GM19240 (cell line): ENCODE measurements around the gene ALAD.
"Not testable (repeated sequence)": the region's sequence is repeated elsewhere in the genome, so short reads cannot be mapped to it uniquely, and the experiment has no call there.

ENCODE experiments used
- DNase-seq: peaks from one replicate; pipeline ENCODE4 v3.0.0; 2011; ENCODE audit warnings: low spot score; ENCODE audit not compliant: insufficient read length

ALAD gene

GRCh38 chr9:113375057-113376023, 25.7 kb downstream of the ALAD start:
- no peak for DNase-seq

GRCh38 chr9:113373676-113374392, 27.2 kb downstream of the ALAD start:
- no peak for DNase-seq

DNA sequence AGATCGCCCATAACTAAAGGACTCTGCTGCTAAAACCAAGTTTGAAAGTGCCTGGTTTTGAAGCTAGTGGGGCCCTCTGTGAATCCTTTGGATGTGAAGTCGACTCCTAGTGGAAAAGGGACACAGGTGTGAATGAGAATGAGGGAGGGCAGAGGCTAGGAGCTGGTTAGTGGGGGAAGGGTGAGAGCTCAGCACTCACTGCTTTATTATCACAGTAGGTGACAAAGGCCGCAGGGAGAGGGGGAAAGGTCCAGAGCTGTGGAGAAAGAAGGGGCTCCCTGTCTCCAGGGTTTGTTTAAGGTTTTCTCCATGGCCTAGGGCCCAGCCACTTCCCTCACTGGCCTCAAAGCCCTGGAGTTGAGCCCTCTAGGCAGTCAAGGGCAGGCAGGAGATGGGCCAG, 27.8 kb downstream of the ALAD start:
- no peak for DNase-seq

- no peak for DNase-seq
These were observed 29.0 kb downstream of the ALAD start for GRCh38 chr9:113372059-113372458.

DNA sequence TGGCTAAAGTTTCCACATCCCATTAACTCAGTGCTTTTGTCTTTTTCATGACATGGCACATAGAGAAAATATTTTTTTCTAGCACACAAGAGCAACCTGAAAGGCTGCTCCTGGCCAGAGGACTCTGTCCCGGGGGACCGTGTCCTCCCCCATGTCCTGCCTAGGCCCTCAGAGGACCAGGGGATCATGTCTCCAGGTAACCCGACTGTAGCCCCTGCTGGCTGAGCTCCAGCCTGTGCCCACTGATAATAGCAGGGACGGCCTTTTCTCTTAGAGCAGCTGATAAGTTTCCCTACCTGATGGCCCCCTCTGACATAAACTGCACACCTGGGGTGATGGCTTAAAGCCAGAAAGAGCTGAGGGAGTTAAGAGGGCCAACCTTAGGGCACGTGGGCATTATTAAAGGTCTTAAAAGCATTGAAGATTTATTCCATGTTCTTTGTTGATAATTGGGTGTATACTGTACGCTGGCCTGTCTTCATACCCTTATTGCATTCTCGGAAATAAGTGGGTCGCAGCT, 30.2 kb downstream of the ALAD start:
- no peak for DNase-seq

- no peak for DNase-seq
These were observed 31.3 kb downstream of the ALAD start for GRCh38 chr9:113369855-113370140.

DNA sequence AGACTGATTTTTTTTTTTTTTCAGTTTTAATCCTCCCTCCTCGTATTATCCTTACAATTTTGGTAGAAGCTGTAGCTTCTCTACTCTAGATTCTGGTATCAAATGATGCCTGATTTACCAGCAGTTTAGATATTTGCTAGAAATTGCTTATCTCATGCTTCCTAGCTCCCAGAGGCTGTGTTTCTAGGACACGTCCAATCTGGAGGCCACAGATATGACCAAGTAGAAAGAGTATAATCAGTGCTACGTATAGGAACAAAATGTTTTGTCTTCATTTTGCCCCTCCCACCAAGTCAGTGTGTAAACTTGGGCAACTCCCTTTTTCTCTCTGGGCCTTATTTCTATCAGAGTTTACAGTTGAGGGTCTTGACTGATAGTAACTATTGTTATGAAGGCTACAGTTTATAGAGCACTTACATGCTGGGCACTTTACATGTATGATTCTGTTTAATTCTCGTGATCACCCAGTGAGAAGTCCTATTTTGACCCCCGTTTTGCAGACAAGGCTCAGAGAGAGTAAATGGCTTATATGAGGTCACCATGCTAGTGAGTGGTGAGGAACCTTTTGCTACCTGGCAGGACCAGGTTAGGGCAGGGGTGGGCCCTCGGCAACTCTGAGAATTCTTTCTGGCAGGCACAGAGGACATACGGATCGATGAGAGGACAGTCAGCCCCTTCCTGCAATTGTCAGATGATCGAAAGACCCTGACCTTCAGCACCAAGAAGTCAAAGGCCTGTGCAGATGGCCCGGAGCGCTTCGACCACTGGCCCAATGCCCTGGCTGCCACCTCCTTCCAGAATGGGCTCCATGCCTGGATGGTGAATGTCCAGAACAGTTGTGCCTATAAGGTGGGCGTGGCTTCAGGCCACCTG, 31.9 kb downstream of the ALAD start:
- DNase-seq: no peak

- no peak for DNase-seq
These were observed 32.6 kb downstream of the ALAD start for GRCh38 chr9:113368348-113368981.

DNA sequence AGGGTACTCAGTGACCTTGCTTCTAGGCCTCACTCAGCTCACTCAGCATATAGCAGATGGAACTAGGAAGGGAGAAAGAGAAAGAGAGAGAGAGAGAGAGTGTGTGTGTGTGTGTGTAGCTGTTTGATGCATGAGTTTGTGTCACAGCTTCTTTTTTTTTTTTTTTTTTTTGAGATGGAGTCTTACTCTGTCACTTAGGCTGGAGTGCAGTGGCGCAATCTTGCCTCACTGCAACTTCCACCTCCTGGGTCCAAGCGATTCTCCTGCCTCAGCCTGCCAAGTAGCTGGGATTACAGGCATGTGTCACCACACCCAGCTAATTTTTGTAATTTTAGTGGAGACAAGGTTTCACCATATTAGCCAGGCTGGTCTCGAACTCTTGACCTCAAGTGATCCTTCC, 35.4 kb downstream of the ALAD start:
- DNase-seq: not testable (repeated sequence)

DNA sequence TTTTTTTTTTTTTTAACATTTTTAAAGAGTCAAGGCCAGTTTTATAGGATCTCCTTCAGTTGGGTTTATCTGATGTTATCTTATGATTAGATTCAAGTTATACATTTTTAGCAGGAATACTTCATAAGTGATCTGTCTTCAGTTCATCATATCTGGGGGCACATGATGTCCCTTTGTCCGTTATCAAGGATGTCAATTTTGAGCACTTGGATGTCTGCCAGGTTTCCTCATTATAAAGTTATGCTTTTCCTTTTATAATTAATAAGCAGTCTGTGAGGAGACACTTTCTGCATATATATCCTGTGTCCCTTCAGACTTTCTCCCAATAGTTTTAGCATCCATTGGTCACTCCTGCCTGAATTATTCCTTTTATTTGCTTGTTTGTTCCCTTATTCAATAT, 36.1 kb downstream of the ALAD start:
- DNase-seq: no peak

- DNase-seq: no peak
These were observed 37.7 kb downstream of the ALAD start for GRCh38 chr9:113363336-113363735.

GRCh38 chr9:113361304-113362018, 39.6 kb downstream of the ALAD start:
- DNase-seq: no peak

DNA sequence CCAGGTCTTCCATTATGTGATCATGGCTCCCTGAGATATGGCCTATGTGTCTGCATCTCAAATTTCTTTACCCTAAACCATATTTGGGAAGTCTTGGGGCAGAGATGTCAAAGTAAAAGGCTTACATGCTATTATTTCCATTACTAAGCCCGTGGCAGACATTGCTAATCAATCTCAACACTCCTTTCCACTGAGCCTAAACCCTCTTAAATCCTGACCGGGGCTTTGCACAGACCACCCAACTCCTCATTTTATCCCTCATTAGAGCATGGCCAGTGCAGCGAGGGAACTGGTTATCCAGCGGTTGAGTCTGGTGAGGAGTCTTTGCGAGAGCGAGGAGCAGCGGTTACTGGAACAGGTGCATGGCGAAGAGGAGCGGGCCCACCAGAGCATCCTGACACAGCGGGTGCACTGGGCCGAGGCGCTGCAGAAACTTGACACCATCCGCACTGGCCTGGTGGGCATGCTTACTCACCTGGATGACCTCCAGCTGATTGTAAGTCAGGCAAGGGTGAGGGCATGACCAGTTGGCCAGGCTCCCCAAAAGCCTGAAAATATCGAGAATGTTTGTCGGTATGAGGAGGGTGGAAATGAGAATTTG, 40.7 kb downstream of the ALAD start:
- no peak for DNase-seq

DNA sequence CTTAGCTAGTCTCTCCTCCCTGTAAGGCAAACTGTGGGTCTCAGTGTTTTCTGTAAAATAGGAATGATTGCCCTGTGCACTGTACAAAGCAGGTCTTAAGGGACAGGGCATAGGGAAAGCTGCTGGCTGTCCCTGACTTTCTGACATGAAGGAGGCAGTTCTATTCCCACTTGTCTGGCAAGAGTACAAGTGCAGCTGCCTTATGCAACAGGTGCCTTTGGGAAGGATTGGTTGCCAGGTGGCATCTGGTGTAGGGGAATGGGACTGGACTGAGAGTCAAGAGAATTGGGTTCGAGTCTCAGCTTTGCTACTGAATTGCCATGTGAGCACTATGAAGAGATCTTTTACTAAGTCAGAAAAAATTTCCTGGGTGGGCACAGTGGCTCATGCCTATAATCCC, 41.7 kb downstream of the ALAD start:
- DNase-seq: no peak

DNA sequence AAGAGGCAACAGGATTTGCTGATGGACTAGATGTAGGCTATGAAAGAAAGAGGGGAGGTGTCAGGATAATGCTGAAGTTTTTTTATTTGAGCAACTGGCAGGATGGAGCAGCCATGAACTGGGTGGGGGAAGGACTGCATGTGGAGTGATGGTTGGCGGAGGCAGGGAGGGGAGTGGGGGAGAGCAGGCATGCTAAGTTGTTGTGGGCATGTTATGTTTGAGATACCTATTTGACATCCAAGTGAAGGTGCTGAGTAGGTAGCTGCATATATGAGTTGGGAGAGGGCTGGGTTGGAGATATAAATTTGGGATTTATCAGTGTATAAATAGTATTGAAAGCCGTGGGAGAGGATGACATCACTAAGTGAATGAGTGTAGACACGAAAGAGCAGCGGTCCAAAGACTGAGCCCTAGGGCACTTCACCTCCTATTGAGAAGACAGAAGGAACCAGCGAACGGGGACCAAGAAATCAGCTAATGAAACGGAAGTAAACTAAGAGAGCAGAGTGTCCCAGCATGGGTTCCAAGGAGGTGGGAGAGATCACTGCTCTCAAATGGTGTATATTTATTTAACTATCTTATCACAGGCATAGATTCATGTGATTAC, 44.3 kb downstream of the ALAD start:
- no peak for DNase-seq

- DNase-seq: no peak
These were observed 46.0 kb downstream of the ALAD start for GRCh38 chr9:113355040-113355596.

DNA sequence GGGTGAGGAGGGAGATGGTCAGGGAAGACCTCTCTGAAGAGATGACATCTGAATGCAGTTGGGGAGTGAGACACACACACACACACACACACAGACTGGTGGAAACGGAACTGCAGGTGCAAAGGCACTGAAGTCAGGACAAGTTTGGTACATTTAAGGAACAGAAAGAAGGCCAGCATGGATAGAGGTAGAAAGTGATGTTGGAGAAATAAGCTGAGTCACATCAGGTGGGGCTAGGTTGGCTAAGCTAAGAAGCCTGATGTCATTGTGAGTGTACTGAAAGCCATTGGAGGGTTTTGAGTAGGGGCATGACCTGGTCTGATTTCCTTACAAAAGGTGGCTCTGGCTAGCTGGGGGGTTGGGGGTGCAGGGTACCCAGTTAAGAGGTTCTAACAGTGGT, 48.7 kb downstream of the ALAD start:
- no peak for DNase-seq

DNA sequence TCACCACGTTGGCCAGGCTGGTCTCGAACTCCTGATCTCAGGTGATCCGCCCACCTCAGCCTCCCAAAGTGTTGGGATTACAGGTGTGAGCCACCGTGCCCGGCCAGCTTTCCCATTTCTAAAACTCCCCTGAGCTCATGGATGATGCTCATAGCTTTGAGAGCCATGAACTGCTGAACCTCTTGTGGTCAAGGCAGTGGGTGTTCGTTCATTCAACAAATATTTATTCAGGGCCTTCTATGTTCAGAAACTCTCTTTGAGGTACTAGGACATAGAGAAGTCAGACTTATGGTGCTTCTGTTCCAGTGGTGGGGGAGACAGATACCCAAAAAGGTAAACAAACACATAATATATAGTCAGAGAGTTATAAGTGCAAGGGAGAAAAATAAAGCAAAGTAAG, 49.1 kb downstream of the ALAD start:
- no peak for DNase-seq

GRCh38 chr9:113350937-113351336, 50.1 kb downstream of the ALAD start:
- no peak for DNase-seq
